Neural crest cell (in vitro differentiated cells): ENCODE results near the gene SCGB1C1. TPM values are rescaled to one million over a fixed set of nuclear protein-coding genes. Genes with fewer than 3 reads are reported as not detected.

ENCODE experiments used
- DNase-seq: peaks from one replicate; pipeline ENCODE4 v3.0.0; 2021; ENCODE audit warnings: low read depth, mixed read lengths, low spot score
- H3K27ac Mint-ChIP-seq: one replicate; pipeline ENCODE4 v1.8.0; 2021; ENCODE audit warnings: mild to moderate bottlenecking, mixed read lengths; ENCODE audit not compliant: unreplicated experiment
- H3K27me3 Mint-ChIP-seq: 2 replicates; pipeline ENCODE4 v1.8.0; 2021; ENCODE audit warnings: low read depth, mild to moderate bottlenecking, mixed read lengths
- H3K36me3 Mint-ChIP-seq: 2 replicates; pipeline ENCODE4 v1.8.0; 2021; ENCODE audit warnings: low read depth, mild to moderate bottlenecking, mixed read lengths
- H3K4me1 Mint-ChIP-seq: 2 replicates; pipeline ENCODE4 v1.8.0; 2021; ENCODE audit warnings: mixed read lengths
- H3K4me3 Mint-ChIP-seq: one replicate; pipeline ENCODE4 v1.8.0; 2021; ENCODE audit warnings: mild to moderate bottlenecking, mixed read lengths
- H3K9me3 Mint-ChIP-seq: 2 replicates; pipeline ENCODE4 v1.8.0; 2021; ENCODE audit warnings: mixed read lengths
- CTCF ChIP-seq: fragments of 200-600 bp; sonication (generic); conservative IDR thresholded peaks from 2 replicates; pipeline ENCODE4 v1.5.0; 2021; ENCODE audit warnings: antibody characterized with exemption, mild to moderate bottlenecking
- total RNA-seq: library from RNA; stranded (reverse); gene quantifications from 2 replicates; pipeline ENCODE4 v1.2.1, GENCODE V29; 2021

SCGB1C1 gene
- total RNA-seq, 1 donor from 2014 or later: not detected

GRCh38 chr11:210803-211180 lies 17.9 kb downstream of the SCGB1C1 start:
- Mint-ChIP-seq H3K27me3 (peaks cover 4% of the 10 kb centered on the region), H3K4me3 (peak overlapping the region; percentile 86), H3K9me3 (no peaks in the 10 kb centered on the region), H3K36me3 (peaks cover 10% of the 10 kb centered on the region), H3K27ac (no peak overlapping the region), H3K4me1 (peaks cover 32% of the 10 kb centered on the region)
- DNase-seq: no peak
- TF ChIP-seq CTCF: no peak

GRCh38 chr11:211295-211694 lies 18.4 kb downstream of the SCGB1C1 start:
- H3K4me3 Mint-ChIP-seq: peak overlapping the region; percentile 86
- DNase-seq: no peak
- no peaks in the 10 kb centered on the region for H3K9me3 Mint-ChIP-seq
- H3K36me3 Mint-ChIP-seq: peaks cover 10% of the 10 kb centered on the region
- H3K27ac Mint-ChIP-seq: no peak overlapping the region
- peaks cover 4% of the 10 kb centered on the region for H3K27me3 Mint-ChIP-seq
- TF ChIP-seq CTCF: no peak
- peaks cover 29% of the 10 kb centered on the region for H3K4me1 Mint-ChIP-seq

DNA sequence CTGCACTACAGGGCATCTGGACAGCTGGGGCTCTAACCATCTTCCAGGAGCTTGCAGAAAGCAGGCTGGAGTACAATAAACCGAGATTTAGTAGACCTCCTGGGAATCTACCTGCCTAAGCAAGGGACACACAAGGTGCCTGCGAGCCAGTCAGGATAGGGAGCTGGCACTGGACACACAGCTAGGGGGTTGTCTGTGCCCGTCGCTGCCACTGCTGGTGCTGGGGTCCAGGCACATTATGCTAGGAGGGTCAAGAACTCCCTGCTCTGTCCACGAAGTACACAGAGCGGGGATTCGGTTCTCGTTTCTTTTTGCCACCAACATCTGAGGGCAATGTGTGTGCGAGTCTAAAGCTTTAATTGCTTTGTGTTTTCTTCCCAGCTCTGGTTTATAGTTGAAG lies 18.9 kb downstream of the SCGB1C1 start:
- H3K4me3 Mint-ChIP-seq: peak overlapping the region; percentile 86
- TF ChIP-seq CTCF: no peak
- H3K27ac Mint-ChIP-seq: no peak overlapping the region
- H3K9me3 Mint-ChIP-seq: no peaks in the 10 kb centered on the region
- DNase-seq: no peak
- H3K4me1 Mint-ChIP-seq: peaks cover 24% of the 10 kb centered on the region
- H3K36me3 Mint-ChIP-seq: peaks cover 10% of the 10 kb centered on the region
- H3K27me3 Mint-ChIP-seq: peaks cover 4% of the 10 kb centered on the region

- no peak for TF ChIP-seq CTCF
- H3K4me3 Mint-ChIP-seq: peak overlapping the region; percentile 81
- H3K36me3 Mint-ChIP-seq: peaks cover 9% of the 10 kb centered on the region
Measured at GRCh38 chr11:212150-213100, 19.5 kb downstream of the SCGB1C1 start.

DNA sequence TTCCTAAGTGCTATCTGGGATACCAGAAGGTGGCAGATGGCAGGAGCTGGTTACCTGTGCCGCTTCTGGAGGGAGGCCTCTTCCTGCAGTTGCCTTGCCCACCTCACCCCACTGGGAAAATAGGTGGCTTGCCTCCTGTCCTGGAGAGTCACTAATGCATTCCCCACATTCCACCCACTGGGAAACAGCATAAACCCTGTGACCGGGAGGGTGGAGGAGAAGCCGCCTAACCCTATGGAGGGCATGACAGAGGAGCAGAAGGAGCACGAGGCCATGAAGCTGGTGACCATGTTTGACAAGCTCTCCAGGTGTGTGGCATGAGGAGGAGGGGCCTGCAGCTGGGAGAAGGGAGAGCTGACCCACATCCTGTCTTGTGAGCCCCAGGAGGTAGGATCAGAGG lies 20.2 kb downstream of the SCGB1C1 start:
- no peak overlapping the region for H3K27ac Mint-ChIP-seq
- peak overlapping the region; percentile 16 for H3K4me3 Mint-ChIP-seq
- no peak for DNase-seq
- H3K27me3 Mint-ChIP-seq: no peaks in the 10 kb centered on the region
- peaks cover 14% of the 10 kb centered on the region for H3K4me1 Mint-ChIP-seq
- peaks cover 6% of the 10 kb centered on the region for H3K36me3 Mint-ChIP-seq
- no peaks in the 10 kb centered on the region for H3K9me3 Mint-ChIP-seq
- TF ChIP-seq CTCF: no peak

More at GRCh38 chr11:212150-213100, 19.5 kb downstream of the SCGB1C1 start:
- DNase-seq: no peak
- Mint-ChIP-seq H3K9me3 (no peaks in the 10 kb centered on the region), H3K27me3 (peaks cover 2% of the 10 kb centered on the region), H3K27ac (no peak overlapping the region), H3K4me1 (peaks cover 21% of the 10 kb centered on the region)
